BLaER1 treated with 17β-estradiol and CSF1 and Interleukin-3, amounts not matched to agents 10 nM and 100 nM (cell line): ENCODE data around the gene CFAP58.

ENCODE experiments used
- H3K27ac ChIP-seq, 11 experiments: shearing (Covaris generic); formaldehyde crosslinking; 2 replicates each; pipeline ENCODE4 v1.8.1; 2022
- H3K27me3 ChIP-seq, 11 experiments: shearing (Covaris generic); formaldehyde crosslinking; 2 replicates each; pipeline ENCODE4 v1.8.1; 2022
- H3K36me3 ChIP-seq, 11 experiments: shearing (Covaris generic); formaldehyde crosslinking; 2 replicates each; pipeline ENCODE4 v1.8.1; 2022
- H3K4me1 ChIP-seq, 10 experiments: shearing (Covaris generic); formaldehyde crosslinking; 2 replicates each; pipeline ENCODE4 v1.8.1; 2022
- H3K4me2 ChIP-seq, 11 experiments: shearing (Covaris generic); formaldehyde crosslinking; 2 replicates each; pipeline ENCODE4 v1.8.1; 2022
- H3K4me3 ChIP-seq, 10 experiments: shearing (Covaris generic); formaldehyde crosslinking; 2 replicates each; pipeline ENCODE4 v1.8.1; 2022
- H3K9ac ChIP-seq, 11 experiments: shearing (Covaris generic); formaldehyde crosslinking; 2 replicates each; pipeline ENCODE4 v1.8.1; 2022
- H3K9me3 ChIP-seq, 11 experiments: shearing (Covaris generic); formaldehyde crosslinking; replicated peaks in 1 of 11; 2 replicates each; pipeline ENCODE4 v1.8.1; 2022
- H4K20me1 ChIP-seq, 11 experiments: shearing (Covaris generic); formaldehyde crosslinking; 2 replicates each; pipeline ENCODE4 v1.8.1; 2022
- Cebpa-rat ChIP-seq, 11 experiments: shearing (Covaris generic); IDR thresholded peaks; 2 replicates each; pipeline ENCODE4 v1.8.1; 2022

CFAP58 gene

GRCh38 chr10:104501449-104501848, 147.8 kb downstream of the CFAP58 start:
- no peaks in the 10 kb centered on the region for H3K27me3 ChIP-seq
- no peak for TF ChIP-seq Cebpa-rat (IDR thresholded peaks at IDR 0.05)
- H3K36me3 ChIP-seq = no peaks in the 10 kb centered on the region
- no peaks in the 10 kb centered on the region; a peak in 1 of 20 replicates for H3K4me1 ChIP-seq
- H3K4me3 ChIP-seq = no peak overlapping the region
- no peak overlapping the region for H3K4me2 ChIP-seq
- H3K9me3 ChIP-seq = no peaks in the 10 kb centered on the region
- no peaks in the 10 kb centered on the region for H4K20me1 ChIP-seq
- H3K27ac ChIP-seq = no peak overlapping the region
- H3K9ac ChIP-seq = no peak overlapping the region

- Histone ChIP-seq H3K4me3 (no peak overlapping the region), H3K27me3 (no peaks in the 10 kb centered on the region), H4K20me1 (no peaks in the 10 kb centered on the region), H3K9me3 (no peaks in the 10 kb centered on the region), H3K36me3 (no peaks in the 10 kb centered on the region), H3K4me1 (no peaks in the 10 kb centered on the region; a peak in 1 of 20 replicates), H3K9ac (no peak overlapping the region), H3K27ac (no peak overlapping the region), H3K4me2 (no peak overlapping the region)
- no peak for TF ChIP-seq Cebpa-rat (IDR thresholded peaks at IDR 0.05)
Measured at GRCh38 chr10:104501864-104502579, 148.4 kb downstream of the CFAP58 start.

- Histone ChIP-seq H3K27me3 (no peaks in the 10 kb centered on the region), H3K4me1 (no peaks in the 10 kb centered on the region; a peak in 1 of 20 replicates), H3K9me3 (no peaks in the 10 kb centered on the region), H4K20me1 (no peaks in the 10 kb centered on the region), H3K27ac (no peak overlapping the region), H3K9ac (no peak overlapping the region), H3K36me3 (no peaks in the 10 kb centered on the region), H3K4me2 (no peak overlapping the region), H3K4me3 (no peak overlapping the region)
- TF ChIP-seq Cebpa-rat (IDR thresholded peaks at IDR 0.05) = no peak
Measured at GRCh38 chr10:104502907-104503306, 149.3 kb downstream of the CFAP58 start.
